Esophagus muscularis mucosa (tissue), 4 donors: ENCODE data around the gene PLCG1. TPM values are rescaled to one million over a fixed set of nuclear protein-coding genes. Genes with fewer than 3 reads are reported as not detected.

Source experiments
- DNase-seq: peaks from one replicate; pipeline ENCODE4 v3.0.0-alpha.2; 2017; ENCODE audit errors: extremely low spot score
- H3K27ac ChIP-seq, 4 donors: fragments of 200-600 bp; sonication (generic); replicated peaks in 1 of 4; 1 replicate in 3 of 4; 2 replicates in 1 of 4; pipeline ENCODE4 v1.5.1; 2016 to 2019; ENCODE audit warnings: mild to moderate bottlenecking in 1 of 4
- H3K27me3 ChIP-seq, 4 donors: fragments of 200-600 bp; sonication (generic); one replicate each; pipeline versions ENCODE4 v1.5.1 to v1.6.0; 2016 to 2019
- H3K36me3 ChIP-seq, 4 donors: fragments of 200-600 bp; sonication (generic); one replicate each; pipeline ENCODE4 v1.5.1; 2016 to 2019
- H3K4me1 ChIP-seq, 4 donors: fragments of 200-600 bp; sonication (generic); one replicate each; pipeline ENCODE4 v1.5.1; 2016 to 2019
- H3K4me3 ChIP-seq, 4 donors: fragments of 200-600 bp; sonication (generic); 1 replicate in 2 of 4; 2 replicates in 2 of 4; pipeline ENCODE4 v1.5.1; 2016 to 2019; ENCODE audit warnings: mild to moderate bottlenecking in 4 of 4, moderate library complexity in 1 of 4
- H3K9me3 ChIP-seq, 4 donors: fragments of 200-600 bp; sonication (generic); 1 replicate in 3 of 4; 2 replicates in 1 of 4; pipeline ENCODE4 v1.5.1; 2016 to 2019
- EP300 ChIP-seq: sonication (generic); formaldehyde crosslinking; IDR thresholded peaks from one replicate; pipeline ENCODE4 v1.6.1; 2017; ENCODE audit warnings: antibody characterized with exemption
- POLR2A ChIP-seq: fragments of 450-650 bp; IDR thresholded peaks from one replicate; pipeline ENCODE4 v1.6.1; 2017; ENCODE audit warnings: antibody characterized with exemption, moderate library complexity, mild to moderate bottlenecking, low read depth
- POLR2AphosphoS5 ChIP-seq, 2 donors: sonication (generic); formaldehyde crosslinking; IDR thresholded peaks; one replicate each; pipeline ENCODE4 v1.6.1; 2017; ENCODE audit warnings: antibody characterized with exemption in 2 of 2
- WGBS: methylation state at CpG from one replicate; pipeline ENCODE4 v1.1.5; 2018; 5-methylcytosine and 5-hydroxymethylcytosine counted together
- intact Hi-C: fragments of 100-400 bp; cut with DNase I; formaldehyde crosslinking; loops from one replicate; pipeline ENCODE4 v1.15.1; 2023
- total RNA-seq, 4 donors: library from RNA; depleted of rRNA; stranded (reverse); fragments of >200 nt; gene quantifications; one replicate each; pipeline versions ENCODE4 v1.1.0 to v1.2.1, GENCODE V29; 2016
- TF ChIP-seq, protein P1 (sequence below), 3 experiments: fragments of 200-600 bp in 2 of 3; fragments of 450-650 bp in 1 of 3; sonication (generic) in 2 of 3; IDR thresholded peaks; one replicate each; pipeline ENCODE4 v1.5.1; 2017 to 2019; ENCODE audit warnings: antibody characterized with exemption in 3 of 3, mild to moderate bottlenecking in 2 of 3, moderate library complexity in 1 of 3

The PLCG1 gene
- total RNA-seq, 4 donors from 2014 or later: 68.4 to 119 (median 82.5) TPM

DNA sequence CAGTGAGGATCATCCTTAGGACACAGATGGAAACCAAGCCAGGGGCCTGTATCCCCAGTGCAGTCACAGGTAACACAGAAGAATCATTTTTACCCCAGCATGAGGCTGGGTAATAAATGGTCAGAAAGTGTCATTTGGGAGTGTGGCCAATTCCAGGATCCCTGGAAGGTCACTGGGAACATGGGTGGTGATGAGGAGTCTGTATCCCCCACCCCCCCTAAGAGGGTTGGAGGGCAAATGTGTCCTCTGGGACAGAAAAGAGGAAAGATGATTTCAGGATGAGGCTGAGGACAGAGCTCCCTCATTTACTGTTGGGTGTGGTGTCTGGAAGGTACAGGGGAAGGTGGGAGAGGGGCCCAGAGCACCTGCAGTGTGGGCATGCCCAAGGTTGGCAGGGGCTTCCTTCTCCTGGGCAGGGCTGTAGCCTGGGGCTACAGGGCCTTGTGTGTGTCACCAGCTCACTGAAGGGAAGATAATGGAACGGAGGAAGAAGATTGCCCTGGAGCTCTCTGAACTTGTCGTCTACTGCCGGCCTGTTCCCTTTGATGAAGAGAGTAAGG, 34.5 kb downstream of the PLCG1 start:
- intact Hi-C loops: loop anchor here (2.0 to 5.0 kb wide), 2 partner anchors 35 to 167 kb away; partner anchors contain the start of gene PLCG1
- H3K4me1 ChIP-seq: peaks cover 54 to 60% (median 56%) of the 10 kb centered on the region in 4 donors
- WGBS: 70% methylated on average over 3 of the region's 3 CpGs

DNA sequence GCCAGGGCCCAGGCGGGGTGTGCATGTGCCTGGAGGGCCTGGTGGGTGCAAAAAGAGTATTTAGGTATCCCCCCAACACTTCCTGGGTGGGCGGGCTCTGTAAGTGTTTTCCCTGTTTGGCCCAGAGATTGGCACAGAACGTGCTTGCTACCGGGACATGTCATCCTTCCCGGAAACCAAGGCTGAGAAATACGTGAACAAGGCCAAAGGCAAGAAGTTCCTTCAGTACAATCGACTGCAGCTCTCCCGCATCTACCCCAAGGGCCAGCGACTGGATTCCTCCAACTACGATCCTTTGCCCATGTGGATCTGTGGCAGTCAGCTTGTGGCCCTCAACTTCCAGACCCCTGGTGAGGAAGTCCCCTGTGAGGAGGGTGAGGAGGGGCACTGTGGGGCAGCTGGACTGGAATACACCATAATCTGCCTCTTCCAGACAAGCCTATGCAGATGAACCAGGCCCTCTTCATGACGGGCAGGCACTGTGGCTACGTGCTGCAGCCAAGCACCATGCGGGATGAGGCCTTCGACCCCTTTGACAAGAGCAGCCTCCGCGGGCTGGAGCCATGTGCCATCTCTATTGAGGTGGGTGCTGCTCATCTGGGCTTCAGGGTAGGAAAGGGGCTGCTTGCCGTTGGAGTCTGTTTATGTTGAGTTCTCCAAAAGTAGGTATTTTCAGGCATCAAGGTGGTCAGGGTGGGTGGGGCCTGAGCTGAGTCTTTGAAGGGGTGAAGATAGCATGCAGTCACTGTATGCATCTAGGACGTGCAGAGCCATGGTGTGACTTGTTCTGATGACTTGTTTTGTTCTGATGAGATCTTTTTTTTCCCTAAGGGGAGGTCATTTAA, 35.2 kb downstream of the PLCG1 start:
- peak in 1 of 2 donors; percentile 26 for TF ChIP-seq POLR2AphosphoS5 (IDR thresholded peaks at IDR 0.05)
- TF ChIP-seq, protein P1, sequence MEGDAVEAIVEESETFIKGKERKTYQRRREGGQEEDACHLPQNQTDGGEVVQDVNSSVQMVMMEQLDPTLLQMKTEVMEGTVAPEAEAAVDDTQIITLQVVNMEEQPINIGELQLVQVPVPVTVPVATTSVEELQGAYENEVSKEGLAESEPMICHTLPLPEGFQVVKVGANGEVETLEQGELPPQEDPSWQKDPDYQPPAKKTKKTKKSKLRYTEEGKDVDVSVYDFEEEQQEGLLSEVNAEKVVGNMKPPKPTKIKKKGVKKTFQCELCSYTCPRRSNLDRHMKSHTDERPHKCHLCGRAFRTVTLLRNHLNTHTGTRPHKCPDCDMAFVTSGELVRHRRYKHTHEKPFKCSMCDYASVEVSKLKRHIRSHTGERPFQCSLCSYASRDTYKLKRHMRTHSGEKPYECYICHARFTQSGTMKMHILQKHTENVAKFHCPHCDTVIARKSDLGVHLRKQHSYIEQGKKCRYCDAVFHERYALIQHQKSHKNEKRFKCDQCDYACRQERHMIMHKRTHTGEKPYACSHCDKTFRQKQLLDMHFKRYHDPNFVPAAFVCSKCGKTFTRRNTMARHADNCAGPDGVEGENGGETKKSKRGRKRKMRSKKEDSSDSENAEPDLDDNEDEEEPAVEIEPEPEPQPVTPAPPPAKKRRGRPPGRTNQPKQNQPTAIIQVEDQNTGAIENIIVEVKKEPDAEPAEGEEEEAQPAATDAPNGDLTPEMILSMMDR (IDR thresholded peaks at IDR 0.05): no peak
- TF ChIP-seq EP300: no peak
- Histone ChIP-seq H3K36me3 (peaks cover 28 to 91% (median 70%) of the 10 kb centered on the region in 4 donors), H3K4me1 (peaks cover 61 to 67% (median 63%) of the 10 kb centered on the region in 4 donors), H3K27me3 (no peaks in the 10 kb centered on the region), H3K27ac (peak overlapping the region; percentile 77 to 85 (median 81)), H3K9me3 (no peaks in the 10 kb centered on the region), H3K4me3 (no peak overlapping the region)
- WGBS: 65% methylated on average over 18 of the region's 18 CpGs
- DNase-seq: no peak
- intact Hi-C loops: loop anchor here (2.0 to 5.0 kb wide), 2 partner anchors 35 to 166 kb away; partner anchors contain the start of gene PLCG1

More for the DNA sequence above, 34.5 kb downstream of the PLCG1 start:
- Histone ChIP-seq H3K4me3 (no peak overlapping the region), H3K27ac (peak overlapping the region; percentile 77 to 85 (median 81)), H3K27me3 (no peaks in the 10 kb centered on the region), H3K36me3 (peaks cover 35 to 93% (median 77%) of the 10 kb centered on the region in 4 donors), H3K9me3 (no peaks in the 10 kb centered on the region)
- TF ChIP-seq POLR2AphosphoS5 (IDR thresholded peaks at IDR 0.05) (no peak), POLR2A (no peak)
- TF ChIP-seq, protein P1 (IDR thresholded peaks at IDR 0.05): no peak
- no peak for DNase-seq

DNA sequence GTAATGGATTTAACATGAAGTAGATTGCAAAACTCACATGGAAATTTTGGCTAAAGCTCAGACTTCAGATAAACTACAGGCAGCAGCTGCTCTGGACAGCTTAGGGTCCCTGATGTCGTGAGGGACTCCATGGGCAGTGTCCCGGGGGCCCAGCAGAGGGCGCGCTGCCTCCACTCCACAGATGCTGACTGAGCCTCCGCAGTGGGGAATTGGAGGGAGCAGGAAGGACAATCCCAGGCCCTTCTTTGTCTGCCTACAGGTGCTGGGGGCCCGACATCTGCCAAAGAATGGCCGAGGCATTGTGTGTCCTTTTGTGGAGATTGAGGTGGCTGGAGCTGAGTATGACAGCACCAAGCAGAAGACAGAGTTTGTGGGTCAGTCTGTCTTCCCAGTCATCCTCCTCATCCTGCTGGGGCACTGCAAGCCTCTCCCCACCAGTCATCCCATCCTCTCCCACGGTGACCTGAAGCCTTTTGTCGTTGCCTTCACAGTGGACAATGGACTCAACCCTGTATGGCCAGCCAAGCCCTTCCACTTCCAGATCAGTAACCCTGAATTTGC, 35.9 kb downstream of the PLCG1 start:
- intact Hi-C loops: loop anchor here (2.0 to 5.0 kb wide), 2 partner anchors 36 to 166 kb away; partner anchors contain the start of gene PLCG1

DNA sequence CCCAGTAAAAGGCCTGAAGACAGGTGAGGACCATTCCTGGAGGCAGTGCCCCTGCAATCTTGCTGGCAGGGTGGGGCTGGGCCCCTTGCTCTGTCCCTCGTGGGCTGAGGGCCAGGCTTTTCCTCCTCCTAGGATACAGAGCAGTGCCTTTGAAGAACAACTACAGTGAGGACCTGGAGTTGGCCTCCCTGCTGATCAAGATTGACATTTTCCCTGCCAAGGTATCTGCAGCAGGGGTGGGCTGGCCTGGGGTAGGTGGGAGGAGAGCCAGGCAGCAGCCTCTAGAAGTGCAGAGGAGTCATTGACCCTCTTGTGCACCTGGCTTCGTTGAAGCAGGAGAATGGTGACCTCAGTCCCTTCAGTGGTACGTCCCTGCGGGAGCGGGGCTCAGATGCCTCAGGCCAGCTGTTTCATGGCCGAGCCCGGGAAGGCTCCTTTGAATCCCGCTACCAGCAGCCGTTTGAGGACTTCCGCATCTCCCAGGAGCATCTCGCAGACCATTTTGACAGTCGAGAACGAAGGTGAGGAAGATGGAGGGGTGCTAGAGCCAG, 36.5 kb downstream of the PLCG1 start:
- Histone ChIP-seq H3K27me3 (no peaks in the 10 kb centered on the region), H3K27ac (peak overlapping the region; percentile 77 to 85 (median 81)), H3K9me3 (no peaks in the 10 kb centered on the region), H3K4me3 (no peak overlapping the region), H3K4me1 (peaks cover 74 to 80% (median 76%) of the 10 kb centered on the region in 4 donors), H3K36me3 (peaks cover 16 to 77% (median 56%) of the 10 kb centered on the region in 4 donors)
- intact Hi-C loops: loop anchor here (2.0 to 5.0 kb wide), 2 partner anchors 37 to 165 kb away; partner anchors contain the start of gene PLCG1
- no peak for DNase-seq
- WGBS: 89% methylated on average over 12 of the region's 13 CpGs
- TF ChIP-seq, protein P1 (IDR thresholded peaks at IDR 0.05): no peak
- TF ChIP-seq EP300 (no peak), POLR2AphosphoS5 (IDR thresholded peaks at IDR 0.05) (no peak), POLR2A (no peak)

More for the DNA sequence above, 35.9 kb downstream of the PLCG1 start:
- peaks cover 23 to 84% (median 63%) of the 10 kb centered on the region in 4 donors for H3K36me3 ChIP-seq
- H3K27me3 ChIP-seq: no peaks in the 10 kb centered on the region
- H3K4me1 ChIP-seq: peaks cover 68 to 74% (median 70%) of the 10 kb centered on the region in 4 donors
- TF ChIP-seq, protein P1 (IDR thresholded peaks at IDR 0.05): peak; percentile 98
- no peak for TF ChIP-seq POLR2A
- TF ChIP-seq POLR2AphosphoS5 (IDR thresholded peaks at IDR 0.05): peak; percentile 67 to 77
- TF ChIP-seq EP300: no peak
- WGBS: 9% methylated on average over 9 of the region's 9 CpGs
- H3K9me3 ChIP-seq: no peaks in the 10 kb centered on the region
- no peak overlapping the region for H3K4me3 ChIP-seq
- peak; percentile 98 for DNase-seq
- peak overlapping the region; percentile 77 to 85 (median 81) for H3K27ac ChIP-seq
